K562 (cell line): ENCODE data around the gene KCNC3. TPM values are rescaled to one million over a fixed set of nuclear protein-coding genes. Genes with fewer than 3 reads are reported as not detected.
A peak's percentile ranks its signal among the peaks of the same experiment; 100 is the strongest.

Source experiments
- CBX5 ChIP-seq: IDR thresholded peaks from 2 replicates; pipeline ENCODE4 v1.6.1; 2014; ENCODE audit warnings: low read depth, borderline replicate concordance
- CEBPB ChIP-seq: fragments of 450-650 bp; IDR thresholded peaks from 2 replicates; pipeline ENCODE4 v1.6.1; 2016; ENCODE audit warnings: missing genetic modification characterization, missing compliant biosample characterization
- CTBP1 ChIP-seq: fragments of 450-650 bp; IDR thresholded peaks from 2 replicates; pipeline ENCODE4 v1.6.1; 2016; ENCODE audit warnings: borderline replicate concordance
- EGR1 ChIP-seq: fragments of 450-650 bp; conservative IDR thresholded peaks from 2 replicates; pipeline ENCODE4 v1.6.1; 2017; ENCODE audit warnings: mild to moderate bottlenecking
- EHMT2 ChIP-seq: fragments of 450-650 bp; IDR thresholded peaks from 2 replicates; pipeline ENCODE4 v1.6.1; 2018; ENCODE audit warnings: antibody characterized with exemption
- HNRNPLL ChIP-seq: fragments of 200-400 bp; formaldehyde crosslinking; IDR thresholded peaks from 2 replicates; pipeline ENCODE4 v1.6.1; 2017; ENCODE audit warnings: low read length, low read depth, mild to moderate bottlenecking; ENCODE audit not compliant: poor library complexity, severe bottlenecking
- HOXB6 ChIP-seq: fragments of 250-450 bp; sonication (Bioruptor Pico); IDR thresholded peaks from 2 replicates; pipeline ENCODE4 v1.5.1; 2022; ENCODE audit warnings: mild to moderate bottlenecking, borderline replicate concordance
- JUND ChIP-seq, 2 experiments: IDR thresholded peaks; 2 replicates in 1 of 2; 3 replicates in 1 of 2; pipeline ENCODE4 v1.6.1; 2011; ENCODE audit warnings: borderline replicate concordance in 2 of 2, low read depth in 2 of 2, low read length in 2 of 2, improper control_type of control experiment in 1 of 2, missing biosample characterization in 1 of 2, missing genetic modification characterization in 1 of 2, missing genetic modification reagents in 1 of 2
- KAT7 ChIP-seq: sonication (generic); formaldehyde crosslinking; IDR thresholded peaks from 2 replicates; pipeline ENCODE4 v1.8.0; 2022; ENCODE audit warnings: missing genetic modification reagents, mild to moderate bottlenecking, borderline replicate concordance
- KLF13 ChIP-seq: fragments of 450-650 bp; IDR thresholded peaks from 2 replicates; pipeline ENCODE4 v1.6.1; 2016; ENCODE audit warnings: missing genetic modification characterization, low read depth, mild to moderate bottlenecking, missing compliant biosample characterization, moderate library complexity, borderline replicate concordance
- NRF1 ChIP-seq, 2 experiments: fragments of 450-650 bp; IDR thresholded peaks in 1 of 2; conservative IDR thresholded peaks in 1 of 2; 2 replicates each; pipeline ENCODE4 v1.6.1; 2014; ENCODE audit warnings: mild to moderate bottlenecking in 2 of 2
- POLR3A ChIP-seq: IDR thresholded peaks from 2 replicates; pipeline ENCODE4 v1.6.1; 2011; ENCODE audit warnings: borderline replicate concordance, mild to moderate bottlenecking, moderate library complexity; ENCODE audit not compliant: insufficient read length, insufficient read depth; ENCODE audit errors: extremely low read depth
- RBFOX2 ChIP-seq: fragments of 200-400 bp; formaldehyde crosslinking; IDR thresholded peaks from 2 replicates; pipeline ENCODE4 v1.6.1; 2017; ENCODE audit warnings: low read depth, mild to moderate bottlenecking, low read length, moderate library complexity
- SREBF1 ChIP-seq: fragments of 150-350 bp; IDR thresholded peaks from 2 replicates; pipeline ENCODE4 v1.6.1; 2014; ENCODE audit warnings: antibody characterized with exemption, low read depth, low read length, borderline replicate concordance
- YY1 ChIP-seq, 3 experiments: IDR thresholded peaks; 2 replicates each; pipeline ENCODE4 v1.6.1; 2011; ENCODE audit warnings: low read length in 2 of 3, mild to moderate bottlenecking in 2 of 3, moderate library complexity in 2 of 3, borderline replicate concordance in 1 of 3, control low read depth in 1 of 3, low read depth in 1 of 3; ENCODE audit not compliant: insufficient read depth in 3 of 3, insufficient replicate concordance in 2 of 3, control insufficient read depth in 1 of 3, insufficient read length in 1 of 3; ENCODE audit errors: extremely low read depth in 1 of 3
- ZBTB7A ChIP-seq: IDR thresholded peaks from 2 replicates; pipeline ENCODE4 v1.6.1; 2011; ENCODE audit warnings: low read depth, mild to moderate bottlenecking, low read length, moderate library complexity, borderline replicate concordance; ENCODE audit not compliant: control insufficient read depth
- ZNF165 ChIP-seq: fragments of 250-450 bp; sonication (Bioruptor Pico); IDR thresholded peaks from 2 replicates; pipeline ENCODE4 v1.4.0; 2020; ENCODE audit warnings: borderline replicate concordance
- polyA plus RNA-seq, 8 experiments: library from polyadenylated mRNA; depleted of rRNA in 4 of 8; stranded (reverse) in 5 of 8; unstranded in 3 of 8; fragments of >200 nt; fragmentation: Nextera tagmentation in 2 of 8; fragmentation: Illumina TruSeq in 1 of 8; extraction: Ambion mirVana in 2 of 8; extraction: Trizol in 1 of 8; gene quantifications; 2 replicates each; pipeline versions ENCODE4 v1.2.1 to v1.2.3, GENCODE V29; 2011 to 2014; ENCODE audit warnings: inconsistent platforms in 1 of 8, missing spikeins in 1 of 8
- total RNA-seq, 7 experiments: library from RNA; depleted of rRNA in 6 of 7; stranded (reverse); fragments of >200 nt in 6 of 7; fragmentation: Illumina TruSeq in 2 of 7; extraction: Trizol in 2 of 7; gene quantifications; 2 replicates each; pipeline versions ENCODE4 v1.2.1 to v1.2.3, GENCODE V29; 2011 to 2021; ENCODE audit warnings: low replicate concordance in 1 of 7
- TF ChIP-seq, protein P1 (sequence below), 2 experiments: fragments of 200-800 bp in 1 of 2; sonication (Bioruptor generic) in 1 of 2; sonication (generic) in 1 of 2; formaldehyde crosslinking in 1 of 2; IDR thresholded peaks in 1 of 2; conservative IDR thresholded peaks in 1 of 2; 2 replicates each; pipeline versions ENCODE4 v1.5.0 to v1.6.1; 2016 to 2020; ENCODE audit warnings: missing compliant biosample characterization in 1 of 2, missing genetic modification characterization in 1 of 2, missing genetic modification reagents in 1 of 2
- TF ChIP-seq, protein P2 (sequence below), 2 experiments: IDR thresholded peaks; 2 replicates each; pipeline ENCODE4 v1.6.1; 2011; ENCODE audit warnings: borderline replicate concordance in 1 of 2, control low read depth in 1 of 2, low read depth in 1 of 2, low read length in 1 of 2, mild to moderate bottlenecking in 1 of 2, mixed read lengths in 1 of 2, moderate library complexity in 1 of 2; ENCODE audit not compliant: insufficient read depth in 1 of 2, insufficient read length in 1 of 2, poor library complexity in 1 of 2, severe bottlenecking in 1 of 2; ENCODE audit errors: extremely low read depth in 1 of 2
- TF ChIP-seq, protein P3 (sequence below): fragments of 200-800 bp; sonication (Bioruptor generic); IDR thresholded peaks from 2 replicates; pipeline ENCODE4 v1.6.1; 2017; ENCODE audit warnings: missing genetic modification characterization, missing compliant biosample characterization

Gene KCNC3
- total and polyA plus RNA-seq, 9 of the 15 experiments (the other 6 are each of a cell fraction or from before 2014, with no cell fraction given): 0.03 to 26.2 (median 2.0) TPM

DNA sequence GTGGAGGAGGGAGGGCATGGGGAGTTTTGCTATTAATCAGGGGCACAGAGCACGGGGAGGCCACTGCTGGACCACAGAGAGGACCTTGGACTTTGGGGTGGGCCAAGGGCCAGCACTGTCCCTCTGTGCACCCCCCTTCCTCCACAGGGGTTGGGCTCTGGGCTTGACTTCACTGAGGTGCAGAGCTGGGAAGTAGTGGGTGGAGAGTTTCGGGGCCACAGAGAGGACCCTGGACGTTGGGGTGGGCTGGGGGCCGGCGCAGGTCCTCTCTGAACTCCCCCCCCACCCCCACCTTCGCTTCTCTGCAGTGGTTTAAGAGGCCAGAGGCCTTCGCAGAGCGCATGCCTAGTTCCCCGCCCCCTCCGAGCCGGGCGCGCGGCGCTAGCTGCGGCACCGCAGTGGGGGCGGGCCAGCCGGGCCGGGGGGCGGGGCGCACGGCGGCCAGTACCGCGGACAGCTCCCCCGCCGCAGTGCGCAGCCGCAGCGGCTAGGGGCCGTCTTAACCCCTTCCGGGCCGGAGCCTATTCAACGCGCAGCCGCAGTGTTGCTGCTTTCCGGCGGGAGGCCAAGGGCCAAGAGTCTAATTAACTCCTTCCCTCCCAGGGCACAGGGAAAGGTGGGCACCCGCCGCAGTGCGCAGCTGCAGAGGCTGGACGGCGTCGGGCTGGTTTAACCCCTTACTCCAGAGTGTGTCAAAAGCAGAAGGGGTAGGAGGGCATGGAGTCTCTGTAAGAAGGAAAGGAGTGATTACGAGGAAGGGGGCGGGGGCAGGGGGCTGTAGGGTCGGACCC, 3.7 kb downstream of the KCNC3 start (continued):
- TF ChIP-seq JUND (IDR thresholded peaks at IDR 0.05; ENCODE audit: borderline replicate concordance, low read depth, low read length) (0 out of 2 replicates have a peak, but pooled peaks have one; percentile 9), JUND (tag; IDR thresholded peaks at IDR 0.05; ENCODE audit: borderline replicate concordance, low read depth, low read length) (no peak), ZBTB7A (peak; percentile 57; the same call in 1 of the 2 replicates), CBX5 (no peak), HNRNPLL (peak; percentile 32), CTBP1 (peak; percentile 59; the same call in 1 of the 2 replicates), POLR3A (no peak), CEBPB (tag) (no peak), SREBF1 (no peak), NRF1 (conservative IDR thresholded peaks at IDR 0.05 in 1 of 2, IDR thresholded peaks at IDR 0.05 in 1 of 2) (peak; percentile 95), EHMT2 (peak; percentile 86), EGR1 (peak; percentile 11; the same call in 1 of the 2 replicates), KAT7 (CRISPR knock-in tag) (0 out of 2 replicates have a peak, but pooled peaks have one; percentile 53), YY1 (IDR thresholded peaks at IDR 0.05; ENCODE audit: borderline replicate concordance in 1 of 3, control insufficient read depth in 1 of 3, extremely low read depth in 1 of 3, insufficient read depth in 3 of 3, insufficient read length in 1 of 3, insufficient replicate concordance in 2 of 3, low read depth in 1 of 3, low read length in 2 of 3) (peak in 1 of 3 experiments; percentile 28), RBFOX2 (0 out of 2 replicates have a peak, but pooled peaks have one; percentile 25), KLF13 (tag) (peak; percentile 34; the same call in 1 of the 2 replicates), ZNF165 (CRISPR knock-in tag) (no peak), HOXB6 (CRISPR knock-in tag) (no peak)
- TF ChIP-seq, protein P1, sequence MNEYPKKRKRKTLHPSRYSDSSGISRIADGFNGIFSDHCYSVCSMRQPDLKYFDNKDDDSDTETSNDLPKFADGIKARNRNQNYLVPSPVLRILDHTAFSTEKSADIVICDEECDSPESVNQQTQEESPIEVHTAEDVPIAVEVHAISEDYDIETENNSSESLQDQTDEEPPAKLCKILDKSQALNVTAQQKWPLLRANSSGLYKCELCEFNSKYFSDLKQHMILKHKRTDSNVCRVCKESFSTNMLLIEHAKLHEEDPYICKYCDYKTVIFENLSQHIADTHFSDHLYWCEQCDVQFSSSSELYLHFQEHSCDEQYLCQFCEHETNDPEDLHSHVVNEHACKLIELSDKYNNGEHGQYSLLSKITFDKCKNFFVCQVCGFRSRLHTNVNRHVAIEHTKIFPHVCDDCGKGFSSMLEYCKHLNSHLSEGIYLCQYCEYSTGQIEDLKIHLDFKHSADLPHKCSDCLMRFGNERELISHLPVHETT (CRISPR knock-in tag; conservative IDR thresholded peaks at IDR 0.05 in 1 of 2, IDR thresholded peaks at IDR 0.05 in 1 of 2): 0 out of 4 replicates have a peak, but pooled peaks of 1 of the 2 experiments have one; percentile 41
- TF ChIP-seq, protein P2, sequence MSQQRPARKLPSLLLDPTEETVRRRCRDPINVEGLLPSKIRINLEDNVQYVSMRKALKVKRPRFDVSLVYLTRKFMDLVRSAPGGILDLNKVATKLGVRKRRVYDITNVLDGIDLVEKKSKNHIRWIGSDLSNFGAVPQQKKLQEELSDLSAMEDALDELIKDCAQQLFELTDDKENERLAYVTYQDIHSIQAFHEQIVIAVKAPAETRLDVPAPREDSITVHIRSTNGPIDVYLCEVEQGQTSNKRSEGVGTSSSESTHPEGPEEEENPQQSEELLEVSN (IDR thresholded peaks at IDR 0.05; ENCODE audit: borderline replicate concordance in 1 of 2, extremely low read depth in 1 of 2, insufficient read depth in 1 of 2, insufficient read length in 1 of 2, low read depth in 1 of 2, low read length in 1 of 2, poor library complexity in 1 of 2, severe bottlenecking in 1 of 2): peak in 1 of 2 experiments; percentile 27
- TF ChIP-seq, protein P3, sequence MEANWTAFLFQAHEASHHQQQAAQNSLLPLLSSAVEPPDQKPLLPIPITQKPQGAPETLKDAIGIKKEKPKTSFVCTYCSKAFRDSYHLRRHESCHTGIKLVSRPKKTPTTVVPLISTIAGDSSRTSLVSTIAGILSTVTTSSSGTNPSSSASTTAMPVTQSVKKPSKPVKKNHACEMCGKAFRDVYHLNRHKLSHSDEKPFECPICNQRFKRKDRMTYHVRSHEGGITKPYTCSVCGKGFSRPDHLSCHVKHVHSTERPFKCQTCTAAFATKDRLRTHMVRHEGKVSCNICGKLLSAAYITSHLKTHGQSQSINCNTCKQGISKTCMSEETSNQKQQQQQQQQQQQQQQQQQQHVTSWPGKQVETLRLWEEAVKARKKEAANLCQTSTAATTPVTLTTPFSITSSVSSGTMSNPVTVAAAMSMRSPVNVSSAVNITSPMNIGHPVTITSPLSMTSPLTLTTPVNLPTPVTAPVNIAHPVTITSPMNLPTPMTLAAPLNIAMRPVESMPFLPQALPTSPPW: peak; percentile 82
